Activated T-cell treated with anti-CD3 and anti-CD28 coated beads for 24 hours (primary cell): ENCODE data around the gene MSRB3.
"Not testable (repeated sequence)": the region's sequence is repeated elsewhere in the genome, so short reads cannot be mapped to it uniquely, and the experiment has no call there.

Source experiments
- DNase-seq: peaks from one replicate; pipeline ENCODE4 v3.0.0-alpha.2; 2020; ENCODE audit warnings: low read depth

Gene MSRB3

DNA sequence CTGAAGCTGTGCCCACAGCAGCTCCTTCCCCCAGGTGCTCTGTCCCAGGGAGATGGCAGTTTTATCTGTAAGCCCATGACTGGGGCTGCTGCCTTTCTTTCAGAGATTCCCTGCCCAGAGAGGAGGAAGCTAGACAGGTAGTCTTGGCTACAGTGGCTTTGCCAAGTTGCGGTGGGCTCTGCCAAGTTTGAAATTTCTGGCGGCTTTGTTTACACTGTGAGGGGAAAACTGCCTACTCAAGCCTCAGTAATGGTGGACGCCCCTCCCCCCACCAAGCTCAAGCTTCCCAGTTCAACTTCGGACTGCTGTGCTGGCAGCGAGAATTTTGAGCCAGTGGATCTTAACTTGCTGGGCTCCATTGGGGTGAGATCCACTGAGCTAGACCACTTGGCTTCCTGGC lies 124.7 kb downstream of the MSRB3 start:
- DNase-seq, result no peak

GRCh38 chr12:65407388-65408149 lies 129.1 kb downstream of the MSRB3 start:
- DNase-seq, result no peak

GRCh38 chr12:65408441-65408840 lies 130.0 kb downstream of the MSRB3 start:
- no peak for DNase-seq

DNA sequence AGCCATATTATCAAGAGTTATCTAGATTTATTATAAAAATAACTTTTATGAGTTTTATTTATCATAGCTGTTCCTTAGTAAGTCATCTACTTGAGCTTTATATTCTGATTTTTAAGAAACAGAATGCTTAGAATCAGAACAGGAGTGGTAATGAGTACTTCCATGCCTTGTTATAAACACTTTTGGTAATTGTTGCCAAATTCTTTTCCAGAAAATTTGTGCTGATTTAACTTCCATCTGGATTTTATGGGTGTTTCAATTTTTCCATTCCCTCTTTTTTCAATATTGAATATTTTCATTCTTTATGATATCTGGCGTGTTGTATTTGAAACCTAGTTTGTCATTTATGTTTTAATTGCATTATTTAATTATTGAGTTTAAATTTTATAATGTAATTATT lies 131.2 kb downstream of the MSRB3 start:
- DNase-seq, result no peak

GRCh38 chr12:65411171-65411570 lies 132.7 kb downstream of the MSRB3 start:
- DNase-seq, result no peak

DNA sequence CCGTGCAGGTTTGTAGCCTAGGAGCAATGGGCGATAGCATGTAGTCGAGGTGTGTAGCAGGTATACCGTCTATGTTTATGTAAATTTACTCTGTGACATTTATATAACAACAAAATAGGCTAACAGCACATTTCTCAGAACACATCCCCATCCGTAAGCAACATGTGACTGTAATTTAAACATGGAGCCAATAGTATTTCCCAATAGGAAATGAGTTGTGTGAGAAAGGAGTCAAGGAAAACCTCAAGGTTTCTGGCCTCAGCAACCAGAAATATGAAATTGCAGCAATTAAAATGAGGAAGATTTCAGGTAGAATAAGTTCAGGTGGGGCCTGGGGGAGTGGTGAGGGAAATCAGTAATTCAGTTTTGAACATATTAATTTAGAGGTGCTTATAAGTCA lies 136.0 kb downstream of the MSRB3 start:
- no peak for DNase-seq

DNA sequence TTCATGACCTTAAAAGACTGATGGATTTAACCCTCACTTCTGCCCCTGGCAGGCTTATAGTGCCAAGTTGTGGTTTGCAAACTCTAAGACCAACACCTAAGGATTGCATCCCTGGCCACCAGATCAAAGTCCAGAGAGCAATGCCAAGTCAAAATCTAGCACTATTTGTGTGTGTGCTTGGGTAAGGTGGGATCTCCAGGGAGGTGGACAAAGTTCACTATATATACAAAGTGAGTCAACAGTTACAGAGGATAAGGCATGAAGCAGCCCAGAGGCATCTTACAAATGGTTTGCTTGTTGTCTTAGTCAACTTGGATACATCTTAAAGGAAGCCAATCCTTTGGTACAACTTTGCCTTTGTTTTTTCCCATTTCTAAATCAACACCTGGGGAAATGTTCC lies 137.3 kb downstream of the MSRB3 start:
- DNase-seq, result no peak

DNA sequence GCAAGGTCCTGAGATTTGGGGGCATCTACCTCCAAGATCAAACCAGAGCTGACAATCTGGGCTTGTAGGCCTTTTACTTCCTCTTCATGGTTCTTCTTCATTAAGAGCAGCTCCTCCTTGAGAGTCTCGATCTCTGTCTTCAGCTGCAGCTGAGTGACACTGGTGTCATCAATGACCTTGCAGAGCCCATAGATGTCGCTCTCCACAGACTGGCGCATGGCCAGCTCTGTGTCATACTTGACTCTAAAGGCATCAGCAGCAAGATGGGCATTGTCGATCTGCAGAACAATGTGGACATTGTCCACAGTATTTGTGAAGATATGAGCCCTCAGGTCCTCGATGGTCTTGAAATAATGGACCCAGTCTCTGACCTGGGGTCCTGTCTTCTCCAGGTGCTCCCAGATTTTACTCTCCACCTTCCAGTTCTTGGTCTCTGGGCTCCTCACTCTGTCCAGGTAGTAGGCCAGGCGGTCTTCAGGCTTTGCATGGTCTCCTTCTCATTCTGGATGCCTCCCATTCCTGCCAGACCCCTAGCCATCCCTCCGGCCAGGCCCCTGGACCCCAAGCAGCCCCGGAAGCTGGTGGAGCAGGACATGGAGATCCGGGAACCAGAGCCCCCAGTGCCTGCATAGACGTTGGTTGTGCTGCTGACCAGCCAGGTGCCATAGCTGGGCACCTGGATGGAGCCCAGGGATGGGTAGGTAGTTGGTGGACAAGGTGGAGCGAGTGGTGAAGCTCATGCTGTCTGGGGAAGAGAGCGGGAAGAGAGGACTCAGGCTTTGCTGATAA lies 141.0 kb downstream of the MSRB3 start:
- no peak for DNase-seq

- no peak for DNase-seq
Measured at GRCh38 chr12:65420941-65421340, 142.5 kb downstream of the MSRB3 start.

- no peak for DNase-seq
Measured at GRCh38 chr12:65427646-65428045, 149.2 kb downstream of the MSRB3 start.

GRCh38 chr12:65430006-65430405 lies 151.5 kb downstream of the MSRB3 start:
- DNase-seq, result no peak

DNA sequence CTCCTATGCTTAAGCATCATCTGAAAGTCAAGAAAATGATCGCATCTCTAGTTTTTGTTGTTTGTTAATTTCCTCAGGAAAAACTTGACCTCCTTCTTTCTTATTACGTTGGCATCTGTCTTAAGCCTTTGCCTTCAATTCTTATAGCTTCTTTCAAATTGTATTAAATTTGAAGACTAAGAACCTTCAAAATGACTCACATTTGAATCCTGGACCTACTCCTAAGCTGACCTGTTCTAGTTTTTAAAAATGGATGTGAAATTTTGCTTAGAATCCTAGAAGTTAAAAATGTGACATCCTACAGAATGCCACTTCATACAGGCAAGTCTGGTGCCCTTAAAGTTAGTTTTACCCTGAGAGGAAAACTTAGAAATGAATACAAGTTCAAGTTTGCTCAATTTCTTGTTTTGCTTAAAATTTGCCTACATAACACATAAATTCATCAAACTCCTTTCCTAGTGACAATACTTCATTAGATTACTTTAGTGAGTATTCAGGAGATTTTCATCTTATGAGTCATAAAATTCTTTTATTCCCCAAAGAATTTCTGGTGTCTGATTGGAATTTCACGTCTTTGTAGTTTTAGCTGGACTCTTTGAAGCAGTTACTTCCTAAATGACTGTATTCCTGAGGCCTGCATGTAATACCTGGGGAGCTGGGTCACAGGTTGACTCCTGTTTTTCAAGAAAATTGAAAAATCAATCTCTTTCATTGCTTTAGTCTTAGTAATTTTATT lies 152.3 kb downstream of the MSRB3 start:
- no peak for DNase-seq

DNA sequence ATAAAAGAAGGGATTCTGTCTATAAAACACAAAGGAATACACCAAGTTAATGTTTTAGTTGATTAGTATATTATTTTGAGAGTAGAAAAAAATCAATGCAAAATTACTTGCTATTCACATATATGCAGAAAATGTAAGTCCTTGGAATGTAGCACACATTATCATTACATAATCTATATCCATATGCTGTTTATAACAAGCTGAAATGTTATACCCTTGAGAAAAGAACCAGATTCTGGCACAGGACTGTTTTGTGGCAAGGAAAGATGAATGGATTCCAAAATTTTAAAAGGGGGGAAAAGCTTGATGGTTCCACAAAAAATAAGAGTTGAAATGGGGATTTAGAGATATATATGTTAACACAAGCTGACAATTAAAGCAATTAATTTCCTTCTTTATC lies 153.6 kb downstream of the MSRB3 start:
- no peak for DNase-seq

GRCh38 chr12:65432651-65433050 lies 154.2 kb downstream of the MSRB3 start:
- no peak for DNase-seq

DNA sequence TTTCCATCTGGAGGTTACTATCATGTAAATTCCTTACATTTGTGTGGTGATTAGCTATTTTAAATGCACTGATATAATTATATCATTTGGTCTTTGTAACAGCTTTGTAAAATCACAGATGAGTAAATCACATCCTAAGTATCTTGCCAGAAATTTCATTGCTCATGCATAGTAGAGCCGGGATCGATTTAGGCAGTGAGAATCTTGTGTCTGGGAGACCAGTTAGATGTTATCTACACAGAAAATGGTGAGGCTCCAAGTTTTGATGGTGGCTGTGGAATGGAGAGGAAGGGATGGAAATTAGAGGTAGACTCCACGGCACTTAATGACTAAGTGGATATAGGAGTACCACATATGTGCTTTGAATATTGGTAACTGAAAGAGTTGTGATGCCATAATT lies 156.3 kb downstream of the MSRB3 start:
- no peak for DNase-seq

- no peak for DNase-seq
Measured at GRCh38 chr12:65443038-65443437, 164.6 kb downstream of the MSRB3 start.

- DNase-seq, result no peak
Measured at GRCh38 chr12:65444996-65445395, 166.5 kb downstream of the MSRB3 start.

- DNase-seq, result no peak
Measured at GRCh38 chr12:65446901-65447300, 168.4 kb downstream of the MSRB3 start.

- no peak for DNase-seq
Measured at GRCh38 chr12:65449400-65449799, 170.9 kb downstream of the MSRB3 start.

GRCh38 chr12:65450625-65451024 lies 172.1 kb downstream of the MSRB3 start:
- DNase-seq, result no peak

DNA sequence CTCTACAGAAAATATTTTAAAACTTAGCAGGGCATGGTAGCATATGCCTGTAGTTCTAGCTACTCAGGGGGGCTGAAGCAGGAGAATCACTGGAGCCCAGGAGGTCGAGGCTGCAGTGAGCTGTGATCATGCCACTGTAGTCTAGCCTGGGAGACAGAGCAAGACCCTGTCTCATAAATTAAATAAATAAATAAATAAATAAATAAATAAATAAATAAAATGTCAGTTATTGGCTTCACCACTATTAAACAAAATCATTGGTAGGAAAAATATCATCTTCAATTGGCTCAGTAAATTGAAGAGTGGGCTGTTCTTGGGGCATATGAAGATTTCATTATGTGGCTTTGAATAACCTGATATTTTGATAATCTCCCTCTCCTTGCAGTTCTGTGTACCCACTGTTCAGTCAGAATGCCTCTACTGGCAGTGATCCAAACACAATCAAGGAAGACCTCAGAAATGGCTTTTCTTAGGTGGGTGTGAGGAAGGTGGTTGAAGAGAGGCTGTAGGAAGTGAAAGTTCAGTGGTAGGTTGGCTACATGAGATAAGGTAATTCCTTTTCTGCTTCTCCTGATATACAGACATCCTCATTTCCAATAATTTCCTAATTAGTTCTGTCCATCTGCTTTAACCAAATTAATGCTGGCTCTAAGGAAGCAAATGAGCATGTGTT lies 175.8 kb downstream of the MSRB3 start:
- no peak for DNase-seq

GRCh38 chr12:65457341-65457740 lies 178.9 kb downstream of the MSRB3 start:
- not testable (repeated sequence) for DNase-seq
